Fibroblast of the aortic adventitia (primary cell): Measurements from ENCODE around the gene ST3GAL6. TPM values are rescaled to one million over a fixed set of nuclear protein-coding genes. Genes with fewer than 3 reads are reported as not detected.

Experiments
- DNase-seq: peaks from one replicate; pipeline ENCODE4 v3.0.0-alpha.2; 2010; ENCODE audit warnings: low read depth
- H3K4me3 ChIP-seq: 2 replicates; pipeline ENCODE4 v1.5.1; 2011; ENCODE audit warnings: low read depth, mild to moderate bottlenecking, control low read depth, low read length, moderate library complexity
- CTCF ChIP-seq: IDR thresholded peaks from 2 replicates; pipeline ENCODE4 v1.5.1; 2011; ENCODE audit warnings: mild to moderate bottlenecking, low read length, control low read depth, inconsistent platforms; ENCODE audit not compliant: insufficient read depth
- total RNA-seq: library from RNA; depleted of rRNA; stranded (reverse); fragments of >200 nt; gene quantifications from 2 replicates; pipeline ENCODE4 v1.2.3, GENCODE V29; 2012; ENCODE audit warnings: low replicate concordance

The ST3GAL6 gene
- total RNA-seq, 1 donor, result 2.3 TPM

GRCh38 chr3:98735761-98736269, 27.3 kb upstream of the ST3GAL6 start:
- TF ChIP-seq CTCF, result no peak
- no peak for DNase-seq
- no peak overlapping the region for H3K4me3 ChIP-seq

DNA sequence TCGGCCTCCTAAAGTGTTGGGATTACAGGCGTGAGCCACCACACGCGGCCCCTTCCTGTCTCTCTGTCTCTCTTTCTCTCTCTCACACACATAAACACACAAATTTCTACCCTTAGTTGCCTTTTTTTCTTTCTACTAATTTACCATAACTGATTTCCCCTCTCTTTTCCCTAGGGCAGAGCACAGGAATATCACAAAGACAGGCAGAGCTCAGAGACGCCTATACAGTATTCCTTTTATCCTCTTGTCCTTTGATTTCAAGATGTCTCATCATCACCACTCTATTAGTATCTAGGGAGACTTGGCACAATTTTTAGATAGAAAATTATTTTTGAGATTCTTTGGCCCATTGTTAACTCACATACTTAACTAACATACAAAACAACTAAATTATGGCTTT, 25.8 kb upstream of the ST3GAL6 start:
- no peak for DNase-seq

GRCh38 chr3:98739266-98739665, 23.9 kb upstream of the ST3GAL6 start:
- no peak for DNase-seq
- TF ChIP-seq CTCF, result no peak
- no peak overlapping the region for H3K4me3 ChIP-seq

More for the DNA sequence above, 25.8 kb upstream of the ST3GAL6 start:
- TF ChIP-seq CTCF, result no peak
- no peak overlapping the region for H3K4me3 ChIP-seq

GRCh38 chr3:98740324-98740723, 22.8 kb upstream of the ST3GAL6 start:
- DNase-seq, result no peak
- no peak for TF ChIP-seq CTCF
- no peak overlapping the region for H3K4me3 ChIP-seq

DNA sequence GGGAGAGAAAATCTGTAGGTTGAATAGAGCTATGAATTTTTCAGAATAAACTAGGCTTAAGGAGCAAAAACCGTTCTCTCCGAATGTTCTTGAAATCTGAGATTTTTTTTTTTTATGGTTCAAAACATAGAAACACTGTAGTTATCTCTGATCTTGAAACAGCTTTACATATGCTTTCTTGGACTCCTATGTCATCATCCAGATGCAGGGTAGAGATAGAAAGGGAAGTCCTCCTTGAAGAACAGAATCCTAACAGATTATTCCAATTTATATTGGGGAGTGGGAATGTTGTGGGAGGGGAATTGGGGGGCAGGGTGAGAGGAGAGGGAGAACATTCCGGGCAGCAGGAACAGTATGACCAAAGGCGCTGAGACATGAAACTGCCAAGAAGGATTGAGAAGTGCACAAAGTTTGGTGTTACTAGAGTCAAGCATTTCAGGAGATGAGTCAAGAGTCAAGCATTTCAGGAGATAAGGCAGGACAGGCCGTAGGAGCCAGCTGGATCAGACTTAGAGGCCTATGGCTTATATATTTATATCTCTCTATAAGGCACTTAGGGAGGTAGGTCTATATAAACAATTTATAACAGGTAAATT, 21.9 kb upstream of the ST3GAL6 start:
- no peak overlapping the region for H3K4me3 ChIP-seq
- no peak for TF ChIP-seq CTCF
- peak; percentile 76 for DNase-seq

DNA sequence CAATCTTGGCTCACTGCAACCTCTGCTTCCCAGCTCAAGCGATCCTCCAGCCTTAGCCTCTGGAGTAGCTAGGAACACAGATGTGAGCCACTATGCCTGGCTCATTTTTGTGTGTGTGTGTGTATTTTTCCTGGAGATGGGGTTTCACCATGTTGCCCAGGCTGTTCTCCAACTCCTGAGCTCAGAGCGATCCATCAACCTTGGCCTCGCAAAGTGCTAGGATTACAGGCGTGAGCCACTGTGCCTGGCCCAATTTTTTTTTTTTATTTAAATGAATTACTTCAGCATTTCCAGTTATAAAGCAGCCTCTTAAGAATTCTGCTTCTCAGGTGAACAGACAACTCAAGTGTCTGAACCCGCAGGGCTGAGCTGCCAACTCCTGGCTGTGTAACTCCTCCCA, 20.1 kb upstream of the ST3GAL6 start:
- no peak overlapping the region for H3K4me3 ChIP-seq
- TF ChIP-seq CTCF, result no peak
- DNase-seq, result no peak

- no peak for TF ChIP-seq CTCF
- H3K4me3 ChIP-seq, result no peak overlapping the region
- DNase-seq, result no peak
Measured at GRCh38 chr3:98744283-98744682, 18.9 kb upstream of the ST3GAL6 start.
